SK-N-SH treated with all-trans-retinoic acid at 6 μM for 48 hours (cell line): ENCODE results near the gene ARHGAP44.

Experiments
- ATAC-seq: fragments of 200-7000 bp; cut with Tn5 transposase; 3 replicates; pipeline ENCODE4 v1.9.1; 2020; ENCODE audit warnings: mild to moderate bottlenecking, moderate library complexity
- ARNTL ChIP-seq: fragments of 450-650 bp; formaldehyde crosslinking; IDR thresholded peaks from 2 replicates; pipeline ENCODE4 v1.5.0; 2020; ENCODE audit warnings: low read depth, mild to moderate bottlenecking, moderate library complexity, borderline replicate concordance
- BACH2 ChIP-seq: fragments of 250-450 bp; sonication (Bioruptor Pico); IDR thresholded peaks from 2 replicates; pipeline ENCODE4 v1.9.0; 2021; ENCODE audit warnings: mild to moderate bottlenecking, borderline replicate concordance
- CSDC2 ChIP-seq: fragments of 250-450 bp; sonication (Bioruptor Pico); IDR thresholded peaks from 2 replicates; pipeline ENCODE4 v1.5.0; 2020; ENCODE audit warnings: mild to moderate bottlenecking, moderate library complexity
- CSRNP3 ChIP-seq: fragments of 250-450 bp; sonication (Bioruptor Pico); IDR thresholded peaks from 2 replicates; pipeline ENCODE4 v1.5.1; 2021; ENCODE audit warnings: mild to moderate bottlenecking, moderate library complexity
- ESRRG ChIP-seq: fragments of 250-450 bp; sonication (Bioruptor Pico); IDR thresholded peaks from 2 replicates; pipeline ENCODE4 v1.6.1; 2021; ENCODE audit warnings: mild to moderate bottlenecking
- GLIS3 ChIP-seq: fragments of 250-450 bp; sonication (Bioruptor Pico); IDR thresholded peaks from 2 replicates; pipeline ENCODE4 v1.5.0; 2020; ENCODE audit warnings: mild to moderate bottlenecking, moderate library complexity
- ISL1 ChIP-seq: fragments of 250-450 bp; sonication (Bioruptor Pico); IDR thresholded peaks from 2 replicates; pipeline ENCODE4 v2.1.2; 2022; ENCODE audit warnings: mild to moderate bottlenecking, moderate library complexity
- OSR1 ChIP-seq: fragments of 250-450 bp; sonication (Bioruptor Pico); IDR thresholded peaks from 2 replicates; pipeline ENCODE4 v1.8.0; 2022; ENCODE audit warnings: moderate library complexity, mild to moderate bottlenecking, inconsistent platforms
- POU6F1 ChIP-seq: fragments of 250-450 bp; sonication (Bioruptor Pico); IDR thresholded peaks from 2 replicates; pipeline ENCODE4 v1.8.0; 2021; ENCODE audit warnings: low read depth, mild to moderate bottlenecking, moderate library complexity, borderline replicate concordance
- PPARA ChIP-seq: fragments of 250-450 bp; sonication (Bioruptor Pico); IDR thresholded peaks from 2 replicates; pipeline ENCODE4 v1.5.0; 2020; ENCODE audit warnings: mild to moderate bottlenecking, borderline replicate concordance
- SNAI2 ChIP-seq: fragments of 250-450 bp; sonication (Bioruptor Pico); IDR thresholded peaks from 2 replicates; pipeline ENCODE4 v1.5.0; 2020; ENCODE audit warnings: mild to moderate bottlenecking, moderate library complexity
- TCF4 ChIP-seq: fragments of 250-450 bp; sonication (Bioruptor Pico); IDR thresholded peaks from 2 replicates; pipeline ENCODE4 v1.8.0; 2021; ENCODE audit warnings: mild to moderate bottlenecking, moderate library complexity, borderline replicate concordance
- TOX ChIP-seq: fragments of 250-450 bp; sonication (Bioruptor Pico); IDR thresholded peaks from 2 replicates; pipeline ENCODE4 v1.8.0; 2021; ENCODE audit warnings: mild to moderate bottlenecking, moderate library complexity, borderline replicate concordance
- TSHZ2 ChIP-seq: fragments of 250-450 bp; sonication (Bioruptor Pico); IDR thresholded peaks from 2 replicates; pipeline ENCODE4 v1.5.0; 2020; ENCODE audit warnings: mild to moderate bottlenecking, moderate library complexity
- ZFP3 ChIP-seq: fragments of 250-450 bp; sonication (Bioruptor Pico); IDR thresholded peaks from 2 replicates; pipeline ENCODE4 v1.5.0; 2020; ENCODE audit warnings: mild to moderate bottlenecking, moderate library complexity
- ZFP30 ChIP-seq: fragments of 450-650 bp; formaldehyde crosslinking; IDR thresholded peaks from 2 replicates; pipeline ENCODE4 v1.5.0; 2022; ENCODE audit warnings: mild to moderate bottlenecking, moderate library complexity
- ZNF565 ChIP-seq: fragments of 450-650 bp; formaldehyde crosslinking; conservative IDR thresholded peaks from 2 replicates; pipeline ENCODE4 v1.5.0; 2020; ENCODE audit warnings: low read depth, mild to moderate bottlenecking, moderate library complexity
- ZNF70 ChIP-seq: fragments of 450-650 bp; formaldehyde crosslinking; IDR thresholded peaks from 2 replicates; pipeline ENCODE4 v1.5.0; 2020; ENCODE audit warnings: mild to moderate bottlenecking, moderate library complexity
- ZNF8 ChIP-seq: fragments of 450-650 bp; formaldehyde crosslinking; IDR thresholded peaks from 2 replicates; pipeline ENCODE4 v1.5.0; 2020; ENCODE audit warnings: mild to moderate bottlenecking, moderate library complexity
- TF ChIP-seq, protein P1 (sequence below): fragments of 250-450 bp; sonication (Bioruptor Pico); IDR thresholded peaks from 2 replicates; pipeline ENCODE4 v1.8.0; 2020; ENCODE audit warnings: mild to moderate bottlenecking, moderate library complexity, borderline replicate concordance

Gene ARHGAP44

DNA sequence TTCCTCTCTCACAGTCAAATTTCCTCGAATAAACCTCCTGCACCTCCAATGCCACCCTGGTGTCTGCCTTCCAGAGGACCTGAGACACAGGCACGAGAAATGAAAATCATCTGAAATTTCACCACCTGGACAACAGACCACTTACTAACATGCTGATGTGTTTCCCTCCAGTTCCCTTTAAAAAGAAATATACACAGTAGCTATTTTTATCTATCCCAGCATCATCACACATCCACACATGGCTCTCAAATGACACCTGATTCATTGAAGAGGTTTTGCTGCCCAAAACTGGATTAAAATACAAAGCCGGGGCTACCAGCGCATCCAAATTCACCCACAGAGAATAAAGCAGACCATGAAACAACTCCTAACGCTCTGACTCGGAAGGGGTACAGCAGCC, 214.6 kb downstream of the ARHGAP44 start:
- TF ChIP-seq PPARA (no peak), ISL1 (CRISPR knock-in tag) (no peak), ZFP30 (CRISPR knock-in tag) (no peak), TOX (no peak), TSHZ2 (CRISPR knock-in tag) (no peak), ARNTL (CRISPR knock-in tag) (no peak), ESRRG (CRISPR knock-in tag) (no peak), ZNF8 (CRISPR knock-in tag) (no peak), CSDC2 (CRISPR knock-in tag) (no peak), BACH2 (CRISPR knock-in tag) (no peak), ZNF565 (CRISPR knock-in tag) (no peak), GLIS3 (CRISPR knock-in tag) (no peak), OSR1 (no peak), POU6F1 (CRISPR knock-in tag) (no peak)

DNA sequence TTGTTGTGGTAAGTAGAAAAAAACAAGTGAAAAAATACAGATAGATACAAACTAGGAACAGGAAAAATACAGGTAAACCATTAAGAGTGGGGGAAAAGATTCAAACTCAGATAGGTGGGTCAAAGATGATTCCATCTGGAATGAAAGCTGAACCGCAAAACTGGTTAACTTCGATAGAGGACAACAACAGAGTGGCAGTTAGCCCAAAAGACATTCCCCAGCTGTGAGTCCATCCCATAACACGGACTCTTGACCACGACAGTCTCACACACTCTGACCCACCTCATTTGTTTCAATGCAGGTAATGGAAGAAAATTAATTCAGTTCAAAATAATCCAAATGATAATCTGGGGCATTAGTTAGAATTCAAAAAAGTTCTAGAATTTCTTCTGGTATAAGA, 215.0 kb downstream of the ARHGAP44 start:
- no peak for ATAC-seq

More for the DNA sequence above, 214.6 kb downstream of the ARHGAP44 start:
- no peak for ATAC-seq

More for the DNA sequence above, 215.0 kb downstream of the ARHGAP44 start:
- TF ChIP-seq TCF4 (CRISPR knock-in tag) (no peak), TOX (no peak), ESRRG (CRISPR knock-in tag) (no peak), GLIS3 (CRISPR knock-in tag) (no peak), POU6F1 (CRISPR knock-in tag) (no peak), CSRNP3 (no peak), ZNF565 (CRISPR knock-in tag) (no peak), ARNTL (CRISPR knock-in tag) (no peak), SNAI2 (CRISPR knock-in tag) (no peak), TSHZ2 (CRISPR knock-in tag) (no peak), ZNF70 (CRISPR knock-in tag) (no peak), PPARA (no peak), CSDC2 (CRISPR knock-in tag) (no peak), OSR1 (no peak), ZFP3 (no peak), ZNF8 (CRISPR knock-in tag) (no peak)
- TF ChIP-seq, protein P1, sequence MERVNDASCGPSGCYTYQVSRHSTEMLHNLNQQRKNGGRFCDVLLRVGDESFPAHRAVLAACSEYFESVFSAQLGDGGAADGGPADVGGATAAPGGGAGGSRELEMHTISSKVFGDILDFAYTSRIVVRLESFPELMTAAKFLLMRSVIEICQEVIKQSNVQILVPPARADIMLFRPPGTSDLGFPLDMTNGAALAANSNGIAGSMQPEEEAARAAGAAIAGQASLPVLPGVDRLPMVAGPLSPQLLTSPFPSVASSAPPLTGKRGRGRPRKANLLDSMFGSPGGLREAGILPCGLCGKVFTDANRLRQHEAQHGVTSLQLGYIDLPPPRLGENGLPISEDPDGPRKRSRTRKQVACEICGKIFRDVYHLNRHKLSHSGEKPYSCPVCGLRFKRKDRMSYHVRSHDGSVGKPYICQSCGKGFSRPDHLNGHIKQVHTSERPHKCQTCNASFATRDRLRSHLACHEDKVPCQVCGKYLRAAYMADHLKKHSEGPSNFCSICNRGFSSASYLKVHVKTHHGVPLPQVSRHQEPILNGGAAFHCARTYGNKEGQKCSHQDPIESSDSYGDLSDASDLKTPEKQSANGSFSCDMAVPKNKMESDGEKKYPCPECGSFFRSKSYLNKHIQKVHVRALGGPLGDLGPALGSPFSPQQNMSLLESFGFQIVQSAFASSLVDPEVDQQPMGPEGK (CRISPR knock-in tag): no peak
- TF ChIP-seq, all 23 proteins: peak for 0
